ENCODE data around the gene SULF2.

GRCh38 chr20:47802975-47803374 lies 17.7 kb upstream of the SULF2 start:
- TF ChIP-seq, protein P1, sequence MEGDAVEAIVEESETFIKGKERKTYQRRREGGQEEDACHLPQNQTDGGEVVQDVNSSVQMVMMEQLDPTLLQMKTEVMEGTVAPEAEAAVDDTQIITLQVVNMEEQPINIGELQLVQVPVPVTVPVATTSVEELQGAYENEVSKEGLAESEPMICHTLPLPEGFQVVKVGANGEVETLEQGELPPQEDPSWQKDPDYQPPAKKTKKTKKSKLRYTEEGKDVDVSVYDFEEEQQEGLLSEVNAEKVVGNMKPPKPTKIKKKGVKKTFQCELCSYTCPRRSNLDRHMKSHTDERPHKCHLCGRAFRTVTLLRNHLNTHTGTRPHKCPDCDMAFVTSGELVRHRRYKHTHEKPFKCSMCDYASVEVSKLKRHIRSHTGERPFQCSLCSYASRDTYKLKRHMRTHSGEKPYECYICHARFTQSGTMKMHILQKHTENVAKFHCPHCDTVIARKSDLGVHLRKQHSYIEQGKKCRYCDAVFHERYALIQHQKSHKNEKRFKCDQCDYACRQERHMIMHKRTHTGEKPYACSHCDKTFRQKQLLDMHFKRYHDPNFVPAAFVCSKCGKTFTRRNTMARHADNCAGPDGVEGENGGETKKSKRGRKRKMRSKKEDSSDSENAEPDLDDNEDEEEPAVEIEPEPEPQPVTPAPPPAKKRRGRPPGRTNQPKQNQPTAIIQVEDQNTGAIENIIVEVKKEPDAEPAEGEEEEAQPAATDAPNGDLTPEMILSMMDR (IDR thresholded peaks at IDR 0.05): no peak
- no peak for TF ChIP-seq POLR2A (IDR thresholded peaks at IDR 0.05)
